Measurements from ENCODE around the gene ZFAND2B. TPM values are rescaled to one million over a fixed set of nuclear protein-coding genes. Genes with fewer than 3 reads are reported as not detected.

The ZFAND2B gene, protein sequence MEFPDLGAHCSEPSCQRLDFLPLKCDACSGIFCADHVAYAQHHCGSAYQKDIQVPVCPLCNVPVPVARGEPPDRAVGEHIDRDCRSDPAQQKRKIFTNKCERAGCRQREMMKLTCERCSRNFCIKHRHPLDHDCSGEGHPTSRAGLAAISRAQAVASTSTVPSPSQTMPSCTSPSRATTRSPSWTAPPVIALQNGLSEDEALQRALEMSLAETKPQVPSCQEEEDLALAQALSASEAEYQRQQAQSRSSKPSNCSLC
- polyA plus RNA-seq (2011; rRNA removed) (45.6 and 62.9 TPM in 2 replicates), polyA minus RNA-seq (2011; rRNA and poly(A)+ RNA removed) (20.3 and 46.2 TPM in 2 replicates)

DNA sequence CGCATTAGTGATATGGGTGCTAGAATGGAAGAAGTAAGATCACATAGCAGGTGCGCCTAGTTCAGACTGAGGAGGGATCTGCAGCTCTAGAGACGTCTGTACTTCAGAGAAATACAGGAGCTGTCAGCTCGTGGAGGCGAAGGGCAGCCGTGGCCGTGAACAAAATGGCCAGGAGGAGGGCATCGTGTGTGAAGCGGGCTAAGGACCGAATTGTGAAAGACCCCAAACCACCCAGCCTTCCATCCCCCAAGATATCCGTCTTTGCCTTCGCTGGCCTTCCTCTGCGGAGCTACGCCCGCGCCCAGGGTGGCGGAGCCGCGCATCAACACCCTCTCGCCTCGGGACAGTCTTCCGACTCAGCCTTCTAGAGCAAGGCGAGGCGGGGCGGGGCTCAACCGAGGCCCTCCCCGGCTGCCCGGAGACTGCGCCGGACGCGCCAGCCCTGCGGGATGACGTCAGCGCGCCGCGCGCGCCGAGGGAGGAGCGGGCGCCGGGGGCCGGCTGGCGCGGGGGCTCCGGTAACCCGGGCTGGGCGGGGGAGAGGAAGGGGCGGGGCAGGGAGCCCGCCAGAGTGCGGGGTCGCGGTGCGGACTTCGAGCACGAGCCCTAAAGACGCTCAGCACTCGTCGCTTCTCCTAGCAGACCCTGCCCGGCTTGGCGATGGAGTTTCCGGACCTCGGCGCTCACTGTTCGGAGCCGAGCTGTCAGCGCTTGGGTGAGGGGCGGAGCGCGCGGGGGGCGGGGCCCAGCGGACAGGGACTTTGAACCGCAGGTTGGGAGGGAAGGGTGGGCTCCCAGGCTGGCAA, at the start of gene ZFAND2B:
TSS of gene ZFAND2B (plus strand) at position 455 of the 806 bp plus-strand sequence. CDS start at position 661, 206 bp downstream.
- H3K27me3 ChIP-seq (ENCODE audit: control insufficient read depth, insufficient read depth, low read length): no peaks in the 10 kb centered on the region
- ChIA-PET POLR2A (interaction anchor here (0.6 to 1.4 kb wide), 4 partner anchors 13 to 181 kb away, joined by 3 to 4 read pairs (median 4); partner anchors contain the start of genes ABCB6, CNPPD1, DNPEP and NHEJ1), CTCF (interaction anchor here (0.6 to 3.6 kb wide), 13 partner anchors 10 to 212 kb away, joined by 3 to 15 read pairs (median 4); partner anchors contain the start of genes CNPPD1, GLB1L and STK16)
- peak within 1 kb of the TSS; percentile 63 for H3K4me3 ChIP-seq (ENCODE audit: low read depth, low read length)
- TF ChIP-seq, protein P1, sequence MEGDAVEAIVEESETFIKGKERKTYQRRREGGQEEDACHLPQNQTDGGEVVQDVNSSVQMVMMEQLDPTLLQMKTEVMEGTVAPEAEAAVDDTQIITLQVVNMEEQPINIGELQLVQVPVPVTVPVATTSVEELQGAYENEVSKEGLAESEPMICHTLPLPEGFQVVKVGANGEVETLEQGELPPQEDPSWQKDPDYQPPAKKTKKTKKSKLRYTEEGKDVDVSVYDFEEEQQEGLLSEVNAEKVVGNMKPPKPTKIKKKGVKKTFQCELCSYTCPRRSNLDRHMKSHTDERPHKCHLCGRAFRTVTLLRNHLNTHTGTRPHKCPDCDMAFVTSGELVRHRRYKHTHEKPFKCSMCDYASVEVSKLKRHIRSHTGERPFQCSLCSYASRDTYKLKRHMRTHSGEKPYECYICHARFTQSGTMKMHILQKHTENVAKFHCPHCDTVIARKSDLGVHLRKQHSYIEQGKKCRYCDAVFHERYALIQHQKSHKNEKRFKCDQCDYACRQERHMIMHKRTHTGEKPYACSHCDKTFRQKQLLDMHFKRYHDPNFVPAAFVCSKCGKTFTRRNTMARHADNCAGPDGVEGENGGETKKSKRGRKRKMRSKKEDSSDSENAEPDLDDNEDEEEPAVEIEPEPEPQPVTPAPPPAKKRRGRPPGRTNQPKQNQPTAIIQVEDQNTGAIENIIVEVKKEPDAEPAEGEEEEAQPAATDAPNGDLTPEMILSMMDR (IDR thresholded peaks at IDR 0.05; ENCODE audit: insufficient read depth, low read depth, low read length): 0 out of 2 replicates have a peak, but pooled peaks have one; percentile 11
- H3K36me3 ChIP-seq (ENCODE audit: control insufficient read depth, insufficient read depth, low read length): peaks cover 10% of the 10 kb centered on the region
- peak; percentile 55 for DNase-seq (ENCODE audit: low read depth)

- DNase-seq (ENCODE audit: low read depth): no peak
- POLR2A ChIA-PET: no interaction called here
- Histone ChIP-seq H3K36me3 (ENCODE audit: control insufficient read depth, insufficient read depth, low read length) (no peaks in the 10 kb centered on the region; the same call in 1 of the 2 replicates), H3K4me3 (ENCODE audit: low read depth, low read length) (no peak overlapping the region), H3K27me3 (ENCODE audit: control insufficient read depth, insufficient read depth, low read length) (no peaks in the 10 kb centered on the region)
- TF ChIP-seq, protein P1 (IDR thresholded peaks at IDR 0.05; ENCODE audit: insufficient read depth, low read depth, low read length): no peak
- CTCF ChIA-PET: interaction anchor here (0.7 to 14.8 kb wide), 12 partner anchors 11 to 177 kb away, joined by 3 to 211 read pairs (median 16); partner anchors contain the start of gene IHH
These were observed 49.2 kb upstream of the ZFAND2B start for GRCh38 chr2:219157396-219157795.

GRCh38 chr2:219158025-219158424, 48.6 kb upstream of the ZFAND2B start:
- ChIA-PET POLR2A (no interaction called here), CTCF (interaction anchor here (0.6 to 14.8 kb wide), 14 partner anchors 12 to 364 kb away, joined by 3 to 211 read pairs (median 10); partner anchors contain the start of genes IHH and SLC23A3)
- no peak for DNase-seq (ENCODE audit: low read depth)
- Histone ChIP-seq H3K4me3 (ENCODE audit: low read depth, low read length) (no peak overlapping the region), H3K36me3 (ENCODE audit: control insufficient read depth, insufficient read depth, low read length) (no peaks in the 10 kb centered on the region; the same call in 1 of the 2 replicates), H3K27me3 (ENCODE audit: control insufficient read depth, insufficient read depth, low read length) (no peaks in the 10 kb centered on the region)
- TF ChIP-seq, protein P1 (IDR thresholded peaks at IDR 0.05; ENCODE audit: insufficient read depth, low read depth, low read length): no peak

DNA sequence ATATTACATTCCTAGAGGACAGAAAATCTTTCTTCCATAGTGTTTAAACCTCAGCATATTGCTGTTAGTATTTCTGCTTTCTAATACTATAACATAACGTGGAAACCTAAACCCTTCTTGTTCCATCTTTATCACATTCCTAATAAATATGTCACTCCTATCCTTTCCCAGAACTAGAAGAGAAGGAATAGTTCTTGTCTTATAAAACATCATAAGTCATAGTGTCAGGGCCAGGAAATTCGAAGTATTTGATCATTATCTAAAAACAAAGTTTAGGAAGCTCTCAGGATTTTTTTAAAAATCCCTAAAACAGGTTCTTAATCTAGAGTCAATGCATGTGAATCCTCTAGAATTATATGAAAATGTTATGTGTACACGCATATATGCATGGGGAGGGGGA, 48.0 kb upstream of the ZFAND2B start:
- no peak for DNase-seq (ENCODE audit: low read depth)

More for the DNA sequence above, 48.0 kb upstream of the ZFAND2B start:
- CTCF ChIA-PET: interaction anchor here (0.6 to 14.8 kb wide), 19 partner anchors 12 to 371 kb away, joined by 3 to 211 read pairs (median 5); partner anchors contain the start of genes IHH and SLC23A3
- POLR2A ChIA-PET: no interaction called here
- TF ChIP-seq, protein P1 (IDR thresholded peaks at IDR 0.05; ENCODE audit: insufficient read depth, low read depth, low read length): no peak
- no peaks in the 10 kb centered on the region for H3K27me3 ChIP-seq (ENCODE audit: control insufficient read depth, insufficient read depth, low read length)
- no peak overlapping the region for H3K4me3 ChIP-seq (ENCODE audit: low read depth, low read length)
- no peaks in the 10 kb centered on the region; the same call in 1 of the 2 replicates for H3K36me3 ChIP-seq (ENCODE audit: control insufficient read depth, insufficient read depth, low read length)

All from BJ (cell line).